ENCODE measurements around the gene IQCH. TPM values are rescaled to one million over a fixed set of nuclear protein-coding genes. Genes with fewer than 3 reads are reported as not detected.

IQCH gene
- total RNA-seq, 1 experiment from 2014 or later: 2.4 TPM

- no peaks in the 10 kb centered on the region for H3K27me3 ChIP-seq (replicated peaks; ENCODE audit: control insufficient read depth, insufficient read depth, low read length)
- intact Hi-C loops (cut with micrococcal nuclease; ENCODE audit: unreplicated experiment): no loop called here
- H3K4me3 ChIP-seq (ENCODE audit: low read depth, low read length): no peak overlapping the region
- H3K27ac Mint-ChIP-seq (ENCODE audit: unreplicated experiment): no peak overlapping the region
- TF ChIP-seq CTCF (IDR thresholded peaks at IDR 0.05; ENCODE audit: insufficient read depth in 1 of 2, low read depth in 1 of 2, low read length in 1 of 2, severe bottlenecking in 1 of 2, unreplicated experiment in 1 of 2): no peak
- H3K9me3 ChIP-seq: no peaks in the 10 kb centered on the region
- H3K4me1 ChIP-seq: no peaks in the 10 kb centered on the region
- H3K9me3 Mint-ChIP-seq (ENCODE audit: unreplicated experiment): no peaks in the 10 kb centered on the region
- no peaks in the 10 kb centered on the region for H3K27me3 Mint-ChIP-seq (ENCODE audit: insufficient read depth, unreplicated experiment)
- ChIA-PET POLR2A (interaction anchor here (0.6 kb wide), 1 partner anchor 14 kb away, joined by 4 read pairs; the partner anchor contains the start of gene C15orf61), CTCF (no interaction called here)
- H3K36me3 Mint-ChIP-seq (ENCODE audit: insufficient read depth, unreplicated experiment): no peaks in the 10 kb centered on the region
- no TSS peak for BruUV-seq (replicated peaks)
- H3K4me1 Mint-ChIP-seq (ENCODE audit: low read depth, unreplicated experiment): peaks cover 4% of the 10 kb centered on the region
- H3K4me3 Mint-ChIP-seq (ENCODE audit: unreplicated experiment): no peak overlapping the region
- DNase-seq: no peak
- no peaks in the 10 kb centered on the region for H3K36me3 ChIP-seq (ENCODE audit: control insufficient read depth, insufficient read depth, low read length)
These were observed 279.8 kb downstream of the IQCH start for GRCh38 chr15:67534360-67534759.

GRCh38 chr15:67537771-67538170 lies 283.2 kb downstream of the IQCH start:
- Mint-ChIP-seq H3K27ac (ENCODE audit: unreplicated experiment) (no peak overlapping the region), H3K4me3 (ENCODE audit: unreplicated experiment) (no peak overlapping the region), H3K27me3 (ENCODE audit: insufficient read depth, unreplicated experiment) (no peaks in the 10 kb centered on the region), H3K9me3 (ENCODE audit: unreplicated experiment) (no peaks in the 10 kb centered on the region), H3K4me1 (ENCODE audit: low read depth, unreplicated experiment) (peaks cover 4% of the 10 kb centered on the region), H3K36me3 (ENCODE audit: insufficient read depth, unreplicated experiment) (no peaks in the 10 kb centered on the region)
- no peak for DNase-seq
- Histone ChIP-seq H3K27me3 (replicated peaks; ENCODE audit: control insufficient read depth, insufficient read depth, low read length) (no peaks in the 10 kb centered on the region), H3K9me3 (no peaks in the 10 kb centered on the region), H3K36me3 (ENCODE audit: control insufficient read depth, insufficient read depth, low read length) (no peaks in the 10 kb centered on the region), H3K4me1 (0 out of 2 replicates have a peak, but pooled peaks cover 4% of the 10 kb centered on the region), H3K4me3 (ENCODE audit: low read depth, low read length) (no peak overlapping the region)
- BruUV-seq (replicated peaks): no TSS peak
- intact Hi-C loops (cut with micrococcal nuclease; ENCODE audit: unreplicated experiment): no loop called here
- CTCF ChIA-PET: no interaction called here
- POLR2A ChIA-PET: interaction anchor here (0.6 kb wide), 1 partner anchor 11 kb away, joined by 5 read pairs; no protein-coding TSS in a partner anchor
- no peak for TF ChIP-seq CTCF (IDR thresholded peaks at IDR 0.05; ENCODE audit: insufficient read depth in 1 of 2, low read depth in 1 of 2, low read length in 1 of 2, severe bottlenecking in 1 of 2, unreplicated experiment in 1 of 2)

- no peaks in the 10 kb centered on the region for H3K36me3 ChIP-seq (ENCODE audit: control insufficient read depth, insufficient read depth, low read length)
- H3K27me3 ChIP-seq (replicated peaks; ENCODE audit: control insufficient read depth, insufficient read depth, low read length): no peaks in the 10 kb centered on the region
- peak within 1 kb of the TSS; percentile 97 for H3K4me3 Mint-ChIP-seq (ENCODE audit: unreplicated experiment)
- peak within 1 kb of the TSS; percentile 91 for H3K4me3 ChIP-seq (ENCODE audit: low read depth, low read length)
- intact Hi-C loops (cut with micrococcal nuclease; ENCODE audit: unreplicated experiment): no loop called here
- peaks cover 2% of the 10 kb centered on the region for H3K4me1 Mint-ChIP-seq (ENCODE audit: low read depth, unreplicated experiment)
- ChIA-PET CTCF (no interaction called here), POLR2A (interaction anchor here (0.5 to 1.2 kb wide), 2 partner anchors 22 to 264 kb away, joined by 3 to 7 read pairs; partner anchors contain the start of gene C15orf61)
- peak within 1 kb of the TSS; percentile 95 for H3K27ac Mint-ChIP-seq (ENCODE audit: unreplicated experiment)
- H3K27me3 Mint-ChIP-seq (ENCODE audit: insufficient read depth, unreplicated experiment): no peaks in the 10 kb centered on the region
- no peaks in the 10 kb centered on the region for H3K36me3 Mint-ChIP-seq (ENCODE audit: insufficient read depth, unreplicated experiment)
- H3K9me3 Mint-ChIP-seq (ENCODE audit: unreplicated experiment): no peaks in the 10 kb centered on the region
- 0 out of 2 replicates have a peak, but pooled peaks cover 8% of the 10 kb centered on the region for H3K4me1 ChIP-seq
- DNase-seq: peak; percentile 66 to 81
- no peak for TF ChIP-seq CTCF (IDR thresholded peaks at IDR 0.05; ENCODE audit: insufficient read depth in 1 of 2, low read depth in 1 of 2, low read length in 1 of 2, severe bottlenecking in 1 of 2, unreplicated experiment in 1 of 2)
- no TSS peak for BruUV-seq (replicated peaks)
- H3K9me3 ChIP-seq: no peaks in the 10 kb centered on the region
These were observed 288.1 kb downstream of the IQCH start, which contains the start of gene MAP2K5 for GRCh38 chr15:67542420-67543347. Gene MAP2K5, plus strand, starts transcription at chr15:67542703. Its CDS starts 633 bp downstream, at chr15:67543336.
